Gastroesophageal sphincter (tissue), 3 donors: ENCODE results near the gene CTNND2.

Experiments used
- POLR2A ChIP-seq, 2 donors: fragments of 450-650 bp; IDR thresholded peaks; one replicate each; pipeline ENCODE4 v1.6.1; 2017; ENCODE audit warnings: antibody characterized with exemption in 2 of 2, mild to moderate bottlenecking in 2 of 2, moderate library complexity in 1 of 2
- POLR2AphosphoS5 ChIP-seq: sonication (generic); formaldehyde crosslinking; IDR thresholded peaks from one replicate; pipeline ENCODE4 v1.6.1; 2017; ENCODE audit warnings: antibody characterized with exemption
- TF ChIP-seq, protein P1 (sequence below), 4 experiments: fragments of 200-600 bp in 2 of 4; fragments of 450-650 bp in 2 of 4; sonication (generic) in 1 of 4; IDR thresholded peaks; one replicate each; pipeline ENCODE4 v1.5.1; 2017 to 2019; ENCODE audit warnings: antibody characterized with exemption in 4 of 4, mild to moderate bottlenecking in 2 of 4, moderate library complexity in 2 of 4

- TF ChIP-seq, protein P1, sequence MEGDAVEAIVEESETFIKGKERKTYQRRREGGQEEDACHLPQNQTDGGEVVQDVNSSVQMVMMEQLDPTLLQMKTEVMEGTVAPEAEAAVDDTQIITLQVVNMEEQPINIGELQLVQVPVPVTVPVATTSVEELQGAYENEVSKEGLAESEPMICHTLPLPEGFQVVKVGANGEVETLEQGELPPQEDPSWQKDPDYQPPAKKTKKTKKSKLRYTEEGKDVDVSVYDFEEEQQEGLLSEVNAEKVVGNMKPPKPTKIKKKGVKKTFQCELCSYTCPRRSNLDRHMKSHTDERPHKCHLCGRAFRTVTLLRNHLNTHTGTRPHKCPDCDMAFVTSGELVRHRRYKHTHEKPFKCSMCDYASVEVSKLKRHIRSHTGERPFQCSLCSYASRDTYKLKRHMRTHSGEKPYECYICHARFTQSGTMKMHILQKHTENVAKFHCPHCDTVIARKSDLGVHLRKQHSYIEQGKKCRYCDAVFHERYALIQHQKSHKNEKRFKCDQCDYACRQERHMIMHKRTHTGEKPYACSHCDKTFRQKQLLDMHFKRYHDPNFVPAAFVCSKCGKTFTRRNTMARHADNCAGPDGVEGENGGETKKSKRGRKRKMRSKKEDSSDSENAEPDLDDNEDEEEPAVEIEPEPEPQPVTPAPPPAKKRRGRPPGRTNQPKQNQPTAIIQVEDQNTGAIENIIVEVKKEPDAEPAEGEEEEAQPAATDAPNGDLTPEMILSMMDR (IDR thresholded peaks at IDR 0.05) = no peak
- TF ChIP-seq POLR2AphosphoS5 (no peak), POLR2A (IDR thresholded peaks at IDR 0.05) (no peak)
Measured at GRCh38 chr5:11547140-11547539, 357.1 kb downstream of the CTNND2 start.
